Fibroblast of the conjunctiva (primary cell): ENCODE data around the gene PBX3.
"Not testable (repeated sequence)": the region's sequence is repeated elsewhere in the genome, so short reads cannot be mapped to it uniquely, and the experiment has no call there.

Source experiments
- DNase-seq: peaks from one replicate; pipeline ENCODE4 v3.0.0-alpha.2; 2010; ENCODE audit warnings: low read depth

Gene PBX3

DNA sequence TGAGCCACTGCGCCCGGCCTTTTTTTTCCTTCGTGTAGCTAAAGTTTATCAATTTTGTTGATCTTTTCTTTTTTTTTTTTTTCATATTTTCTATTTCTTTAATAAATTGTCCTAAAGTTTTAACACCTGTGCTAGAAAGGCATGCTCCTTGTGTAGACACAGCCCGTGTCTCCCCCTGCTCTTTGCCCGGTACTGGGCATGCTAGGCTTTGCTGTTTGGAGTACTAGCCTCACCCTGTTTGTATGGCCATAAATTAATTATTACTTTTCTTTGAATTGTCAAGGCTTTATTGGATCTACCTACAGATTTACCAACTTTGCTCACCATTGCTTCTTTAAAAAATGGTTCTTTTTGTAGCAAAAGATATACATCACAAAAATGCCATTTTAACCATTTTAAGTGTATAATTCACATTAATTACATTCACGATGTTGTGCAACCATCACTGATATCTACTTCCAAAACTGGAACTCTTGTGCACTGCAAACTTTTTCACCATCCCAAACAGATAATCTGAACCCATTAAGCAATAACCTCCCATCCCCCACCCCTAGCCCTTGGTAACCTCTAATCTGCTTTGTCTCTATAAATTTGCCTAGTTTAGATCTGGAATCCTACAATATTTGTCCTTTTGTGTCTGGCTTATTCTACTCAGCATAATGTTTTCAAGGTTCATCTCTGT, 31.5 kb downstream of the PBX3 start:
- not testable (repeated sequence) for DNase-seq

DNA sequence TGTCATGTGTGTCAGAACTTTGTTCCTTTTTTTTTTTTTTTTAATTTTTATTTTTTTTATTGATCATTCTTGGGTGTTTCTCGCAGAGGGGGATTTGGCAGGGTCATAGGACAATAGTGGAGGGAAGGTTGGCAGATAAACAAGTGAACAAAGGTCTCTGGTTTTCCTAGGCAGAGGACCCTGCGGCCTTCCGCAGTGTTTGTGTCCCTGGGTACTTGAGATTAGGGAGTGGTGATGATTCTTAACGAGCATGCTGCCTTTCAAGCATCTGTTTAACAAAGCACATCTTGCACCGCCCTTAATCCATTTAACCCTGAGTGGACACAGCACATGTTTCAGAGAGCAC, 32.0 kb downstream of the PBX3 start:
- not testable (repeated sequence) for DNase-seq

DNA sequence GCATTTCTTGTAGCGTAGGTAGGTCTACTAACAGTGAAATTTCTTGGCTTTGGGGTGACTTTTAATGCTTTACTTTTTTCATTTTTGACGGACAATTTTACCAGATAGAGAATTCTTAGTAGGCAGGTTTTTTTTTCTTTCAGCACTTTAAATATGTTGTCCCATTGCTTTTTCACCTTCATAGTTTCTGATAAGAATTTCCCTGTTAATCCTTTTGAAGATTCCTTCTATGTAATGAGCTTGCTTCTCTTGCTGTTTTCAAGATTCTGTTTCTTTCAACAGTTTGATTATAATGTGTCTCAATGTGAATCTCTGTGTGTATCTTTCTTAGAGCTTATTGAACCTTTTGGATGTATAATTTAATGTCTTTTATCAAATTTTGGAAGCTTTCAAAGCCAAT, 35.5 kb downstream of the PBX3 start:
- no peak for DNase-seq

DNA sequence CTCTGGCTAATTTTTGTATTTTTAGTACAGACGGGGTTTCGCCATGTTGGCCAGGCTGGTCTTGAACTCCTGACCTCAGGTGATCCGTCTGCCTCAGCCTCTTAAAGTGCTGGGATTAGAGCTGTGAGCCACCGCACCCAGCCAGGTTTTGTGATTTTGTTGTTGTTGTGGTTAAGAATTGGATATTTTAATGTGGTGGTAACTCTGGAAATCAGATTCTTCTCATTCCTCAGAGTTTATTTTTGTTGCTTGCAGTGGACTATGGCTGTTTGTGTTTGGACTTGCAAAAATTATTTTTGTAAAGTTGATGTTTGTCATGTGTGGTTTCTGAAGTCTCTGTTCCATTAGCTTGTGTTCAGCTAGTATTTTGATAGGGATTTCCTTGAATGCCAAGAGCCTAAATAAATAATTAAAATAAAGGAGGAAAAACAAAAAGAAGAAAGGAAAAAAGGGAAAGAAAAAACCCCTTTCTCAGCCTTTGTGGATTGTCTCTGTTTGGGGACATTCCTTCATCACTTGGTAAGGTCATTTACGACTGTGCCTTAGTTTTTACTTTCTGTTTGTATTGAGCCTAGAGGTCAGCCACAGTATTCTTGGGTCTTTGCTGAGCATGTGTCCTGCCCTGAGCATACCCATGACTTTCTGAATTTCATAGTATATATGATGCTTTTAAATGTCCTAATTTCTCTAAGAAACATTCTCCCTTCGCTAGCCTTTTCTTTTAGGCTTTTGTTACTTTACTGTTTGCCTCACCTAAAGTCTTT, 37.3 kb downstream of the PBX3 start:
- no peak for DNase-seq

DNA sequence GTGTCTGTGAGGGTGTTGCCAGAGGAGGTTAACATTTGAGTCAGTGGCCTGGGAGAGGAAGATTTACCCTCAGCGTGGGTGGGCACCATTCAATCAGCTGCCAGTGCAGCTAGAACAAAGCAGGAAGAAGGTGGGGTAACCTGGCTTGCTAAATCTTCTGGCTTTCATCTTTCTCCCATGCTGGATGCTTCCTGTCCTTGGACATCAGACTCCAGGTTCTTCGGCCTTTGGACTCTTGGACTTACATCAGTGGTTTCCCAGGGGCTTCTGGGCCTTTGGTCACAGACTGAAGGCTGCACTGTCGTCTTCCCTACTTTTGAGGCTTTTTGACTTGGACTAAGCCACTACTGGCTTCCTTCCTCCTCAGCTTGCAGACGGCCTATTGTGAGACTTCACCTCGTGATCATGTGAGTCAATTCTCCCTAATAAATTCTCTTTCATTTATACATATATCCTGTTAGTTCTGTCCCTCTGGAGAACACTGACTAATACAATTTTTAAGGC, 38.1 kb downstream of the PBX3 start:
- no peak for DNase-seq

DNA sequence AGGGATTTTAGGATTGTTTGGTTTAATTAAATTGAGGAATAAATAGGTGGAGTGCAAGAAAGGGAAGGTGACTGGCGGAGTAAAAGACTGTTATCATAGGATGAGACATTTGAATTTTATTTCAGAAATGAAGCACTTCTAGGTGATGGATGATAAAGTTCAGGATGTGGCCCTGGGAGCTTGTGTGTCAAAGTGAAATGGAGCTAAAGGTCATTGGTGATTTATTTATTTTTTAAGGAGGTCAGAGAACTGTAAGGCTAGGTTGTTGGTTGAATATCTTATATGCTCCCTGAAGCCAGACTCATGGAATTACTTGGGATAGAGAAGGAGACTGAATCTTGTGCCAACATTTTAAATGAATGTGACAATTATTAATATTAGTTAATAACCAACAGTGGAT, 40.5 kb downstream of the PBX3 start:
- DNase-seq: no peak

DNA sequence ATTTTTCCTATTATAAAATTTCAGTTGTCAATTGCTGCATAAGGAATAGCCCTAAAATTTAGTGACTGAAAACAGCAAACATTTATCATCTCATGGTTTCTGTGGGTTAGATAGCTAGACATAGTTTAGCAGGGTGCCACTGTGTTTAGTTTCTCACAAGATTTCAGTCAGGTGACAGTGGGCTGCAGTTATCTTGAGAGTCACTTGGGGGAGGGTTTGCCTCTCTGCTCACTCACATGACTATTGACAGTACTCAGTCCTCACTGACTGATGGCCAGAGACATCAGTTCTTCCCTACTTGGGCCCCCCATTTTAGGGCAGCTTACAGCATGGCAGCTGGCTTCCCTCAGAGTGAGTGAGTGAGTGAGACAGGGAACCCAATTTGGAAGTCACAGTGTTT, 42.0 kb downstream of the PBX3 start:
- no peak for DNase-seq

DNA sequence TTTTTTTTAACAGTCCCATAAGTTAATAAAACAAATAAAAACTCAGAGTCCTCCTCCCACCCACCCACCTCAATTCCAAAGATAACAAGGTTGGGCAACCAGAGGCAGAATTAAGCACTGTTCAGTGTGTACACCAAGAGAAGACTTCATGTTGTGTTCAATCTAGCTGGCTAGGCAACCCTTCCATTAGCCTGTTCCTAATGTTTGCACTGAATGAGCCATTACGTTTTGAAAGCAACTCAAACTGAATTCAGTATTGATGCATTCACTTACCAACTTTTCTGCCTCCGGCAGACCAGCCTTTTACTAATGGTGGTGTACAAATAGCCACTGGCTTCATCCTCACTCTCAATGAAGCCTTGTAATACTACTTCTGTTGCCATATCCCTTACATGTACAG, 47.5 kb downstream of the PBX3 start:
- no peak for DNase-seq

DNA sequence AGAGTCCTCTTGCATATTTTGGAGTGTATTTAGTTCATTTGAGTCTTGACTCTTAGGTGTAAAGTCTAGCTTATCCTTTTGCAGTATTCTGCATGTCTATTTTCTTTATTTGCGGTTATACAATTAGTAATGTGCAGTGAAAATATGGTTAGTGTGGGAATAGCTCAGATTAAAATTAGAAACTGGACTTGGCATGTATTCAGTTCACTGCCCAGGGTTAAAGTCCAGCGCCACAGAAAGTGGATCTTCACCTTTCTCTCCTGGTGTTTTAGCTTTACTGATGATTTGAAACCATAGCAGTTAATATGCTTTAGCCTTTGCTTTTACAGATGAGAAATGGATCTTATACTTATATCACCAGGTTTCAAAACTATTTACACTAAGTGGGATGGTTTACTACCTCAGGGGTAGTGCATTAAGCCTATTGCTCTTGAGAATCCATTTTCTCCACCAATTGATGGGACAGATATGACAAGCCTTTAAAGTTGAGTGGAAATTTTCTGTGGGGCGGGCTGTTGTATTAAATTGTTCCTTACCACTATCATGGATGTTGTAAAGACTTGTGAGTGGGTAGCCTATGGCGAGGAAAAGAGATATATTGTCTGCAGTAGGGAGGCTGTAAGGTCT, 48.9 kb downstream of the PBX3 start:
- DNase-seq: no peak

DNA sequence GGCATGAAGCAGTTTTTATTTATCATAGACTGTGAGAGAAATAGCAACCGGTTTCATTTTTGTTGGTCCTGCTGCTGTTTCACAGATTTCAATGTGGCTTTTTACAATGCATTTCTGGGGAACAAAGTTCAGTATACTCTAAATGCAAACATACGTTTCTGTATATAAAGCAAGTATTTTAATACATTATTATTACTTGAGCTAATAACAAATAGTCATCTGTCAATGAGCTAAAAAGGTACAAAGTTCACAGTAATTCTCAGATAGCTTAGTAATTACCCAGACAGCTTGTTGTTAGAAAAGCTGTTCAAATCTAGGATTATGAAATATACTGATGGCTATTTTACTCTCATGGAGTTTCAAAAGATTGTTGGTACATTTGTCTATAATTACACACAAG, 50.8 kb downstream of the PBX3 start:
- no peak for DNase-seq

DNA sequence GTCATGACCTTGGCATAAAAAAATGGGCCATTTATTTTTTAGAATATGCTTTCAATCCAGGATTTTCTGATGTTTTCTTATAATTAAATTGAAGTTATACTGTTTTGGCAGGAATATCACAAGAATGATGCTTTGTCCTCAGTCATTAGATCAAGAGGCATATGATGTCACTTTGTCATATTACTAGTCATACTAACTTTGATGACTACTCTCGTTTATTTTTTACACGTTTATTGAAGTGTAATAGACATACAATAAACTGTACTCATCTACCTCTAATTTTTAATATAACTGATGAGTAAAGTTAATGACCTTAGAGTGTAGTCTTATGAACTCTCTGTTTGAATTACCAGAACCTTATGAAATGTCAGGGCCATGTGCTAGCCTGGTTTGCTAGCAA, 56.4 kb downstream of the PBX3 start:
- no peak for DNase-seq

DNA sequence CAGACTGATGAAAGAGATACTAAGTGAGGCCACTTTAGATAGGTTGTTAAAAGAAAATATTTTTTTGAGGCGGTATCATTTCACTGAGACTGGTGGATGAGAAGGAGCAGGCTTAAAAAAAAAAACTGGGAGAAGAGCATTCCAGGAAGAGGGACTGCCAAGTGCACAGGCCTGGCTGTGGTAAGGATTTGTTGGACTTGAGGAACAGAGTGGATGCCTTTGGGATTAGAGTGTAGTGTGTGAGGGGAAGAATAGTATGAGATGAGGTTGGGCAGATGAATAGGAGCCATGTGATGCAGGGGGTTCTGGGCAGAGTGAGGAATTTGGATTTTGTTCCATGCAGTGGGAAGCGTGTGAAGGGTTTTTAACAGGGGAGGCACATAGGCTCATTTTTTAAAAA, 57.9 kb downstream of the PBX3 start:
- DNase-seq: no peak

DNA sequence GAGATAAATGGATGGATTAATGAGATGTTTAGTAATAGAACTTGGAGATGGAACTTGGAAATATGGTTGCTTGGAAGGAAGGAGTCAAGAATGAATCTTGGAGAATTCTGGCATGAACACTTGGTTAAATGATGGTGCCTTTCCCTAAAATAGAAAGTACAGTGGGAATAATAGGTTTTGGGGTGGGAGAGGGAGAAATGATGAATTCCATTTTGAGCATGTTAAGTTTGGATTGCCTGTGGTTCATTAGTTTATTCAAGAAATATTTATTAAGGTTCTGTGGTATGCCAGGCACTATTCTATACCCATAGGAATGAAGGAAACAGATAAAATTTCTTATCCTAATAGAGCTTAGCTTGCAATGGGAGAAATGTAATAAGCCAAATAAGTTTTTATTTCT, 58.4 kb downstream of the PBX3 start:
- no peak for DNase-seq

DNA sequence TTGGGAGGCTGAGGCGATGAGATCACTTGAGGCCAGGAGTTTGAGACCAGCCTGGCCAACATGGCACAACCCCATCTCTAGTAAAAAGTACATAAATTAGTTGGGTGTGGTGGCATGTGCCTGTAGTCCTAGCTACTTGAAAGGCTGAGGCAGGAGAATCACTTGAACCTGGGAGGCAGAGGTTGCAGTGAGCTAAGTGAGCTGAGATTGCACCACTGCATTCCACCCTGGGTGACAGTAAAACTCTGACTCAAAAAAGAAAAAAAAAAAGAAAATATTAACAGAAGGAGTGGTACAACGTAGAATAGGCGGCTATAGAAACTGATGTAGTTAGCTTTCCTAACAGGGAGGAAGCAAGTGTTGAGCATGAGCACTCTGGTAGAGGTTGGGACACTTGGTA, 59.9 kb downstream of the PBX3 start:
- DNase-seq: no peak

DNA sequence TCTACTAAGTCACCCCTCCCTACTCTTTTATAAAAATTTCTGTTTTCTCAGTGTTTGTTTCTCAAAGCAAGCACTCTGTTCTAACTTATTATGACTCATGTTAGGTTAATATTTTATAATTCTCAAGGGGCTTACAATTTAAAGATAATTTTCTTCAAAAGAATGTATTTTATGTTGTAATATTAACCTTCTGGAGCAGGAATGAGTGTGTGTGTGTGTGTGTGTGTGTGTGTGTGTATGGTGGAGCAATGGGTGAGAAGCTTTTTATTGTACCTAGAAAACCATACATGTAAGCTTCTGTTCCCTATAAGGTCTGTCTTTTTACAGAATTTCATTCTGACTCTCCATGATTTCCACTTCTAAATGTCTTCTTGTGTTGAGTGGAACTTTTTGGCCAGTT, 63.0 kb downstream of the PBX3 start:
- no peak for DNase-seq

DNA sequence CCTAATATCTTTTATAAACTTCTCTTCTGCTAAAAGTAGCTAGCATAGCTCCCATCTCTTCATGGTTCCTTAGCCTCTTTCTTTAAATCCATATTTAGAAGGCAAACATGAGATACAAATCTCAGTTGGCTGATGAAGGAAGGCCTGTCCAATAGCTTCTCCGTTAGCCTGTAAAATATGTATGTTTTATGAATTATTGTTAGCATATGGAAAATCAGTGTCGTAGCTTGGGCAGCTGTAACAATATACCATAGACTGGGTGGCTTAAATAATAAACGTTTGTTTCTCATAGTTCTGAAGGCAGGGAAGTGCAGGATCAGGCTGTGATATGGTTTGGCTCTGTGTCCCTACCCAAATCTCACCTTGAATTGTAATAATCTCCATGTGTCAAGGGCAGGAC, 63.8 kb downstream of the PBX3 start:
- no peak for DNase-seq

DNA sequence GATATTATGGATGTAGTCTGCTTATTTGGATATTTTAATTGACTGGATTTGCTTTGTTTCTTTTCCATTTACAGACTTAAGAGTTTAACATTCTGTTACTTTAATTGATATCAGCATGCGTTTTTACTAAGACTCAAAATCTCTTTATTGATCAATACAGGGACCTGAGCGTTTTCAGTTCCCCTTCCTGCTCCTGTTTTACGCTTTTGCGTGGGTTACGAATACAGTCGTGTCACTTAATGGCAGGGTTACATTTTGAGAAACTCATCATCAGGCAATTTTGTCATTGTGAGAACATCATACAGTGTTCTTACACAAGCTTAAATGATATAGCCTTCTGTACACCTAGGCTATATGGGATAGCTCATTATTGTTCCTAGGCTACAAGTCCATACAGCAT, 65.2 kb downstream of the PBX3 start:
- DNase-seq: no peak

DNA sequence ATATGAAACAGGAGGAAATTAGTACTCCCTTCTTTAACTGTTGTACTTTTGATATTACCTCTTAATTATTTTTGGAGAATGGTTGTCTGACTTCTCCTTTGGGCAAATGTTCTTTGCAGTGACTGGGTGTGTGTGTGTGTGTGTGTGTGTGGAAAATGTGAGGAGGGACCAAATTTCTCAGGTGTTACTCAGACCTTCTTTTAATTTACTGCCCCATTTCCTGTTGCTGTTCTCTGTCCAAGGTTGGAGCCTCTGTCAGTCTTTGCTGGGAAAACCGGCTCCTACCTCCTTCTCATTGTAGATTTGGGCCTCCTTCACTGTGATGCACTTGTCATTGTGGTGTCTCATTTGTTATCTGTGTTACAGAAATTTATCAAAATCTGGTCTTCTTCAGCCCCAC, 68.4 kb downstream of the PBX3 start:
- DNase-seq: no peak

DNA sequence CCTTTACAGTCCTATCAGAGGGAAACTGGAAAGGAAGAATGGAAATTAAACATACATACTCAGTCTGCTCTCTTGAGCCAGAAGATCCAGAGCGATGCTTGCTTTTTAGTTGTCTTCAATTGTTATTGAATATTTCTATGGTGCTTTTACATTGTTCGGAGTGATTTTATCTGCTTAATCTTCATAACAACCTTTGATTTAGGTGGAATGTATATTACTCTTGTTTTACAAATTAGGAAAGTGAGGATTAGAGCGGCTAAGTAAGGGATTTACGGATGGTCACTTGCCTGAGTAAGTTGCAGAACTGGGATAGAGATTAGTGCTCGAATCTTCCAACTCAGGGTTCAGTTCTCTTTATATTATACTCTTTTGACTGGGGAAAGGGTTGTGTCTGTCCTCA, 69.1 kb downstream of the PBX3 start:
- DNase-seq: no peak

DNA sequence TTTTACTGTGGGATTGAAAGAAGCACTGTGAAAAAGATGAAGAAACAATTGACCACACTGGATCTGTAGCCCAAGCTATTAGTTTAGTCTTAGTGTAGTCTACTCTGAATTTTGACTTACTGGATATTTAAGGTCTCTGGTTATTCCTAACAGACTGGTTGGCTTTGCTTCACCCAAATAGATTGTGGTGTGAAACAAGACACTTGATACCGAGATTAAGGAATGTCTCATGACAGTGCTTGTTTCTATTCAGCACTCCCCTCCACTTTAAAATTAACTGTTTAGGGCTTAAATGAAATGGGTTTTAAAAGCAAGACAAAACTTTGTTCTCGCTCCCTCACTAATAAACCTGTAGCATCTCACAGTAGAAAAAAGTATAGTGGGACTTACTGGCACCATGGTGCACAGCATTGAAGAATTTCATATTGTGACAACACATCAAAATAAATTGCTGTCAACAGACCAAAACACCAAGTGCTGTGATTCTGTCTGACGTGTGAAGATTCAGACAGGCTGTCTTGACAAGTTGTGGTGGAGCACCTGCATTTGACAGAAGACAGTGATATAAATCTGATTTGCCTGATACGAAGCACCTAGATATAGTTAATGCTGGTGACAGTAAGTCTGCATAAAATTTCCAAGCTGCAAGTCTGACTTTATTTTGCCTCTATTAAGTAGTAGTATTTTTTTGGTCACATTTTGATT, 73.1 kb downstream of the PBX3 start:
- no peak for DNase-seq

DNA sequence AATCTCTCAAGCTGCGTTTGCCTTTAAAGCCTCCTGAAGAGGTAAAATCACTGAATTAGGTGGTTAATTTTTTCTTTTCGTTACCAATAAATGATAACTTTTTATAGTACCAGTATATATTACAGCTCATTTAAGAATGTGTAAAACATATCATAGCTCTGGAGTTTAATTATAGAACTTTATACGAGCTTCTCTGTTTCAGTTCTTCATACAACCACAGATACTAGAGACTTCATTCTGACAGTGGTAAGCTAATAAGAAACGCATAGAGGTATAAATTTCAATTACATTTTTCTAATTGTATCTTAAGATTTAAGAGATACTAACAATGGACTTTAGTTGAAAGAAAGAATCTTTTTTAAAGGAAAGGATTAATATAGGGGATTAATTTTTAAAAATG, 73.9 kb downstream of the PBX3 start:
- DNase-seq: no peak

DNA sequence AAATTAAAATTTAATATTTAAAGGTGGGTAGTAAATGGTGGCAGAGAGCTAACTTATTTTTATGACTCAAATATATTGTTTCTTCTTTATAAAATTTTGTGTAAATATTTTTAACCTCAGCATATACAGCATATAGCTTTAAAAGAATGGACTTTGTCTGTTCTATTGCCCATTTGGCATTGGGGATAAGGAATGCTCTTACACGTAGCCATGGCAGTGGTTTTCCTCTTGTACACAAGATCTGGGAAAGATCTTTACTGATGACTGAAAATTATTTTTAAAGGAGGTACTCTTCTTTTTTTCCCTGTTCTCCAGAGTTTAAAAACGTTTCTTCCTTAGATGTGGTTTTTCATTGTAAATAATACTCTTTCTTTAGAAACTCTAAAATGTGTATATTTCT, 75.0 kb downstream of the PBX3 start:
- no peak for DNase-seq

DNA sequence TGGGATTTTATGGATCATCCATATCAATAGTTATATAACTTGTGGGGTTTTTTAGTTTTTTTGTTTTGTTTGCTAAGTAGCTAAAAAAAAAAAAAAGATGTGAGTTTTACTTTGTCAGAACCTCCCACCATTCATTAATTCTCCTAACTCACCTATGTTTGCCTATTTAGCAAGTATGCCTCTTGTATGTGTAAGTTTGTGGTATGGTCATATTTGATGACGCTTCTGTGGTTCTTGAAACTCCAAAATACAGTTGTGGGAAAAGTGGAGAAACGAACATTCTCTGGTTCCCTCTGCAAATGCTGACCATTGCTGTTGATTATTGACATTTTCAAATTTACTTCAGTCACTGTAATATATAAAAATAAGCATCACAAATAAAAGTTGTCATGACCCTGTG, 75.7 kb downstream of the PBX3 start:
- no peak for DNase-seq
